ENCODE measurements around the gene ZNF503. TPM values are rescaled to one million over a fixed set of nuclear protein-coding genes. Genes with fewer than 3 reads are reported as not detected.

The ZNF503 gene
- polyA plus RNA-seq, 3 donors: 48.0 to 88.0 (median 76.2) TPM

GRCh38 chr10:75400771-75401568, 594 bp downstream of the ZNF503 start:
- DNase-seq (ENCODE audit: extremely low read depth in 1 of 11, low read depth in 9 of 11, low spot score in 4 of 11): peak in 1 of 11 donors; percentile 22

- no peak for DNase-seq (ENCODE audit: extremely low read depth in 1 of 11, low read depth in 9 of 11, low spot score in 4 of 11)
These were observed 1.3 kb downstream of the ZNF503 start for GRCh38 chr10:75400163-75400770.

GRCh38 chr10:75399461-75400162, 2.0 kb downstream of the ZNF503 start:
- DNase-seq (ENCODE audit: extremely low read depth in 1 of 11, low read depth in 9 of 11, low spot score in 4 of 11): peak in 3 of 11 donors; percentile 38 to 66 (median 51)

- peak in 1 of 11 donors; percentile 32 for DNase-seq (ENCODE audit: extremely low read depth in 1 of 11, low read depth in 9 of 11, low spot score in 4 of 11)
These were observed 2.7 kb downstream of the ZNF503 start for GRCh38 chr10:75398692-75399460.

GRCh38 chr10:75398200-75398691, 3.3 kb downstream of the ZNF503 start:
- peak in 1 of 11 donors; percentile 33 for DNase-seq (ENCODE audit: extremely low read depth in 1 of 11, low read depth in 9 of 11, low spot score in 4 of 11)

GRCh38 chr10:75397496-75398199, 3.9 kb downstream of the ZNF503 start:
- DNase-seq (ENCODE audit: extremely low read depth in 1 of 11, low read depth in 9 of 11, low spot score in 4 of 11): peak in 2 of 11 donors; percentile 25

GRCh38 chr10:75396631-75397495, 4.7 kb downstream of the ZNF503 start:
- no peak for DNase-seq (ENCODE audit: extremely low read depth in 1 of 11, low read depth in 9 of 11, low spot score in 4 of 11)

GRCh38 chr10:75395932-75396630, 5.5 kb downstream of the ZNF503 start:
- peak in 3 of 11 donors; percentile 38 to 58 (median 57) for DNase-seq (ENCODE audit: extremely low read depth in 1 of 11, low read depth in 9 of 11, low spot score in 4 of 11)

- peak in 5 of 11 donors; percentile 61 to 80 (median 74) for DNase-seq (ENCODE audit: extremely low read depth in 1 of 11, low read depth in 9 of 11, low spot score in 4 of 11)
These were observed 6.3 kb downstream of the ZNF503 start for GRCh38 chr10:75395066-75395931.

GRCh38 chr10:75394221-75394620, 7.3 kb downstream of the ZNF503 start:
- DNase-seq (ENCODE audit: extremely low read depth in 1 of 11, low read depth in 9 of 11, low spot score in 4 of 11): no peak

- DNase-seq (ENCODE audit: extremely low read depth in 1 of 11, low read depth in 9 of 11, low spot score in 4 of 11): no peak
These were observed 8.8 kb downstream of the ZNF503 start for GRCh38 chr10:75392744-75393143.

GRCh38 chr10:75392271-75392670, 9.3 kb downstream of the ZNF503 start:
- DNase-seq (ENCODE audit: extremely low read depth in 1 of 11, low read depth in 9 of 11, low spot score in 4 of 11): no peak

- DNase-seq (ENCODE audit: extremely low read depth in 1 of 11, low read depth in 9 of 11, low spot score in 4 of 11): no peak
These were observed 11.4 kb downstream of the ZNF503 start for GRCh38 chr10:75390178-75390577.

- no peak for DNase-seq (ENCODE audit: extremely low read depth in 1 of 11, low read depth in 9 of 11, low spot score in 4 of 11)
These were observed 13.5 kb downstream of the ZNF503 start for GRCh38 chr10:75388082-75388481.

- no peak for DNase-seq (ENCODE audit: extremely low read depth in 1 of 11, low read depth in 9 of 11, low spot score in 4 of 11)
These were observed 15.4 kb downstream of the ZNF503 start for GRCh38 chr10:75386128-75386527.

- no peak for DNase-seq (ENCODE audit: extremely low read depth in 1 of 11, low read depth in 9 of 11, low spot score in 4 of 11)
These were observed 21.7 kb downstream of the ZNF503 start for GRCh38 chr10:75379817-75380216.

Data from renal cortex interstitium (tissue), 11 donors.